Uterus (tissue), 2 donors: ENCODE measurements around the gene KIAA1328.

ENCODE experiments used
- POLR2A ChIP-seq, 2 donors: fragments of 450-650 bp; IDR thresholded peaks; one replicate each; pipeline ENCODE4 v1.6.1; 2016; ENCODE audit warnings: antibody characterized with exemption in 2 of 2, mild to moderate bottlenecking in 1 of 2, moderate library complexity in 1 of 2
- TF ChIP-seq, protein P1 (sequence below), 4 experiments: fragments of 200-600 bp in 2 of 4; fragments of 450-650 bp in 2 of 4; sonication (generic) in 2 of 4; IDR thresholded peaks; one replicate each; pipeline ENCODE4 v1.5.1; 2016 to 2019; ENCODE audit warnings: antibody characterized with exemption in 4 of 4, mild to moderate bottlenecking in 2 of 4, moderate library complexity in 1 of 4

DNA sequence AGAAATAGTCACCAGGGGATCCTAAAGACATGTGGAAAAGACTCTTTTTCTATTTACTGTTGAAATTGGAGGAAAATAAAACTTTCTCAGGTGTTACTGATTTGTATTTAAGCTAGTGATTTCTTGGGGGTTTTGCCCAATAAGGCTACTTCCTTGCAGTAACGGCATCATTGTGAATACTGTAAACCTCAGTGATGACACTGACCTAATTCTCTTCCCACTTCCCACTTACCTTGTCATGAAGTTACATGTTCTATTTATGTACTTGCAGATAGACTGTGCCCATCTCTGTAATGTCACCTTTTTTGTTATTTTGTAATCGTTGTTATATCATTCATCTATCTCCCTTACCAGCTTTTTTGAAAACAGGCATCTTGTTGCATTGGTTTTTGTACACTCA, 134.5 kb downstream of the KIAA1328 start:
- TF ChIP-seq, protein P1, sequence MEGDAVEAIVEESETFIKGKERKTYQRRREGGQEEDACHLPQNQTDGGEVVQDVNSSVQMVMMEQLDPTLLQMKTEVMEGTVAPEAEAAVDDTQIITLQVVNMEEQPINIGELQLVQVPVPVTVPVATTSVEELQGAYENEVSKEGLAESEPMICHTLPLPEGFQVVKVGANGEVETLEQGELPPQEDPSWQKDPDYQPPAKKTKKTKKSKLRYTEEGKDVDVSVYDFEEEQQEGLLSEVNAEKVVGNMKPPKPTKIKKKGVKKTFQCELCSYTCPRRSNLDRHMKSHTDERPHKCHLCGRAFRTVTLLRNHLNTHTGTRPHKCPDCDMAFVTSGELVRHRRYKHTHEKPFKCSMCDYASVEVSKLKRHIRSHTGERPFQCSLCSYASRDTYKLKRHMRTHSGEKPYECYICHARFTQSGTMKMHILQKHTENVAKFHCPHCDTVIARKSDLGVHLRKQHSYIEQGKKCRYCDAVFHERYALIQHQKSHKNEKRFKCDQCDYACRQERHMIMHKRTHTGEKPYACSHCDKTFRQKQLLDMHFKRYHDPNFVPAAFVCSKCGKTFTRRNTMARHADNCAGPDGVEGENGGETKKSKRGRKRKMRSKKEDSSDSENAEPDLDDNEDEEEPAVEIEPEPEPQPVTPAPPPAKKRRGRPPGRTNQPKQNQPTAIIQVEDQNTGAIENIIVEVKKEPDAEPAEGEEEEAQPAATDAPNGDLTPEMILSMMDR (IDR thresholded peaks at IDR 0.05): no peak
- TF ChIP-seq POLR2A (IDR thresholded peaks at IDR 0.05): no peak
